Bronchial epithelial cell (primary cell): ENCODE measurements around the gene RCC2. TPM values are rescaled to one million over a fixed set of nuclear protein-coding genes. Genes with fewer than 3 reads are reported as not detected.
A peak's percentile ranks its signal among the peaks of the same experiment; 100 is the strongest.

ENCODE experiments used
- DNase-seq: peaks from one replicate; pipeline ENCODE4 v3.0.0-alpha.2; 2010; ENCODE audit warnings: low read depth
- FAIRE-seq: peaks from 2 replicates; lab custom pipeline; 2011; peaks lifted over from hg19 to GRCh38; lab: Jason Lieb, UNC
- H3K27me3 ChIP-seq: 2 replicates; pipeline ENCODE4 v1.5.1; 2011; ENCODE audit warnings: low read length; ENCODE audit not compliant: control insufficient read depth, insufficient read depth
- H3K36me3 ChIP-seq: 2 replicates; pipeline ENCODE4 v1.5.1; 2011; ENCODE audit warnings: low read length; ENCODE audit not compliant: control insufficient read depth, insufficient read depth
- H3K4me3 ChIP-seq: 2 replicates; pipeline ENCODE4 v1.5.1; 2011; ENCODE audit warnings: mild to moderate bottlenecking, low read depth, low read length, control low read depth
- CTCF ChIP-seq: IDR thresholded peaks from 2 replicates; pipeline ENCODE4 v1.5.1; 2011; ENCODE audit warnings: mild to moderate bottlenecking, moderate library complexity, low read length, control low read depth, inconsistent platforms; ENCODE audit not compliant: insufficient read depth, severe bottlenecking
- total RNA-seq: library from RNA; depleted of rRNA; stranded (reverse); fragments of >200 nt; gene quantifications from 2 replicates; pipeline ENCODE4 v1.2.1, GENCODE V29; 2014

Gene RCC2
- total RNA-seq, 1 donor from 2014 or later: 152 TPM

GRCh38 chr1:17451731-17452130 is 12.3 kb upstream of the RCC2 start:
- DNase-seq: no peak
- Histone ChIP-seq H3K4me3 (no peak overlapping the region), H3K36me3 (no peaks in the 10 kb centered on the region), H3K27me3 (no peaks in the 10 kb centered on the region)
- FAIRE-seq: no peak
- no peak for TF ChIP-seq CTCF

GRCh38 chr1:17447501-17447992 is 8.1 kb upstream of the RCC2 start:
- Histone ChIP-seq H3K27me3 (no peaks in the 10 kb centered on the region), H3K36me3 (no peaks in the 10 kb centered on the region), H3K4me3 (no peak overlapping the region)
- no peak for TF ChIP-seq CTCF
- FAIRE-seq (peak; percentile 18), DNase-seq (no peak)

- FAIRE-seq: no peak
- H3K4me3 ChIP-seq: no peak overlapping the region
- H3K36me3 ChIP-seq: no peaks in the 10 kb centered on the region
- DNase-seq: no peak
- no peak for TF ChIP-seq CTCF
- H3K27me3 ChIP-seq: no peaks in the 10 kb centered on the region
These were observed 3.4 kb upstream of the RCC2 start for GRCh38 chr1:17442841-17443240.

- TF ChIP-seq CTCF: no peak
- peak overlapping the region; percentile 1 for H3K4me3 ChIP-seq
- H3K36me3 ChIP-seq: no peaks in the 10 kb centered on the region
- DNase-seq (no peak), FAIRE-seq (no peak)
- no peaks in the 10 kb centered on the region for H3K27me3 ChIP-seq
These were observed 2.5 kb upstream of the RCC2 start for GRCh38 chr1:17441993-17442357.

GRCh38 chr1:17441265-17441992 is 2.0 kb upstream of the RCC2 start:
- TF ChIP-seq CTCF: peak; percentile 18
- H3K4me3 ChIP-seq: peak overlapping the region; percentile 78
- no peaks in the 10 kb centered on the region for H3K27me3 ChIP-seq
- FAIRE-seq (peak; percentile 97), DNase-seq (peak; percentile 95)
- H3K36me3 ChIP-seq: peaks cover 2% of the 10 kb centered on the region

GRCh38 chr1:17440827-17441168 is 1.3 kb upstream of the RCC2 start:
- no peak for TF ChIP-seq CTCF
- peaks cover 4% of the 10 kb centered on the region for H3K36me3 ChIP-seq
- DNase-seq (peak; percentile 57), FAIRE-seq (no peak)
- H3K4me3 ChIP-seq: peak overlapping the region; percentile 78
- H3K27me3 ChIP-seq: no peaks in the 10 kb centered on the region
